ENCODE measurements around the gene GRPEL1. TPM values are rescaled to one million over a fixed set of nuclear protein-coding genes. Genes with fewer than 3 reads are reported as not detected.

The GRPEL1 gene
- total RNA-seq, 1 experiment from 2014 or later: 80.1 TPM

- CTCF ChIA-PET: no interaction called here
- H3K9me2 ChIP-seq (ENCODE audit: insufficient read depth): no peaks in the 10 kb centered on the region
- no peaks in the 10 kb centered on the region for H3K36me3 ChIP-seq (ENCODE audit: control insufficient read depth in 1 of 2, insufficient read depth in 2 of 2, low read length in 2 of 2)
- no peak overlapping the region for H3K4me3 ChIP-seq (replicated peaks in 1 of 2; ENCODE audit: low read depth in 1 of 2, low read length in 2 of 2)
- no peak overlapping the region for H3K4me2 ChIP-seq (ENCODE audit: low read length)
- RAD21 ChIA-PET (ENCODE audit: low non-redundant PET in 1 of 2, low total read pairs in 2 of 2, uncharacterized antibody in 2 of 2, unreplicated experiment in 2 of 2): no interaction called here
- POLR2A ChIA-PET: no interaction called here
- TF ChIP-seq EGR1 (IDR thresholded peaks at IDR 0.05; ENCODE audit: low read depth): no peak
- TF ChIP-seq FOSL1 (IDR thresholded peaks at IDR 0.05; ENCODE audit: low read depth): no peak
- TF ChIP-seq CEBPB (IDR thresholded peaks at IDR 0.05; ENCODE audit: low read depth): no peak
- no peak for TF ChIP-seq ZNF274 (IDR thresholded peaks at IDR 0.05; ENCODE audit: low read depth, low read length)
- TF ChIP-seq REST (IDR thresholded peaks at IDR 0.05; ENCODE audit: low read depth): no peak
- TF ChIP-seq ELF1 (IDR thresholded peaks at IDR 0.05; ENCODE audit: borderline replicate concordance, low read depth): no peak
- TF ChIP-seq SIN3A (IDR thresholded peaks at IDR 0.05; ENCODE audit: low read depth): no peak
- H3K27me3 ChIP-seq (ENCODE audit: insufficient read depth, low read length): no peaks in the 10 kb centered on the region
- no peak overlapping the region for H3K9ac ChIP-seq (ENCODE audit: low read length)
- BruUV-seq (replicated peaks): no TSS peak
- H2AFZ ChIP-seq (ENCODE audit: low read depth, low read length, poor library complexity, severe bottlenecking): no peak overlapping the region
- no peaks in the 10 kb centered on the region for H3K9me3 ChIP-seq (ENCODE audit: control insufficient read depth in 1 of 2, insufficient read depth in 1 of 2, low read depth in 1 of 2, low read length in 2 of 2)
- H3K4me1 ChIP-seq (ENCODE audit: control insufficient read depth in 1 of 2, insufficient read depth in 2 of 2, low read length in 2 of 2): peaks cover 0 to 19% of the 10 kb centered on the region in 2 experiments; a peak in 2 of 4 replicates
- H4K20me1 ChIP-seq (ENCODE audit: insufficient read depth): no peaks in the 10 kb centered on the region
- intact Hi-C loops (cut with micrococcal nuclease): no loop called here
- ATAC-seq (no peak), DNase-seq (ENCODE audit: low read depth, low spot score) (no peak)
- no peak overlapping the region for H3K27ac ChIP-seq (ENCODE audit: low read depth, low read length)
- H3K79me2 ChIP-seq (ENCODE audit: insufficient read depth, low read length): no peaks in the 10 kb centered on the region
These were observed 10.2 kb upstream of the GRPEL1 start for GRCh38 chr4:7078025-7078424.

GRCh38 chr4:7077371-7077770 lies 9.5 kb upstream of the GRPEL1 start:
- H4K20me1 ChIP-seq (ENCODE audit: insufficient read depth): no peaks in the 10 kb centered on the region
- H2AFZ ChIP-seq (ENCODE audit: low read depth, low read length, poor library complexity, severe bottlenecking): no peak overlapping the region
- H3K79me2 ChIP-seq (ENCODE audit: insufficient read depth, low read length): no peaks in the 10 kb centered on the region
- no peak overlapping the region for H3K4me2 ChIP-seq (ENCODE audit: low read length)
- intact Hi-C loops (cut with micrococcal nuclease): no loop called here
- ATAC-seq (no peak), DNase-seq (ENCODE audit: low read depth, low spot score) (no peak)
- no TSS peak for BruUV-seq (replicated peaks)
- CTCF ChIA-PET: interaction anchor here (0.8 kb wide), 1 partner anchor 9 kb away, joined by 4 read pairs; the partner anchor contains the start of gene GRPEL1
- H3K36me3 ChIP-seq (ENCODE audit: control insufficient read depth in 1 of 2, insufficient read depth in 2 of 2, low read length in 2 of 2): no peaks in the 10 kb centered on the region
- RAD21 ChIA-PET (ENCODE audit: low non-redundant PET in 1 of 2, low total read pairs in 2 of 2, uncharacterized antibody in 2 of 2, unreplicated experiment in 2 of 2): no interaction called here
- POLR2A ChIA-PET: no interaction called here
- H3K4me3 ChIP-seq (replicated peaks in 1 of 2; ENCODE audit: low read depth in 1 of 2, low read length in 2 of 2): no peak overlapping the region
- H3K27ac ChIP-seq (ENCODE audit: low read depth, low read length): no peak overlapping the region
- no peaks in the 10 kb centered on the region for H3K9me2 ChIP-seq (ENCODE audit: insufficient read depth)
- H3K9me3 ChIP-seq (ENCODE audit: control insufficient read depth in 1 of 2, insufficient read depth in 1 of 2, low read depth in 1 of 2, low read length in 2 of 2): no peaks in the 10 kb centered on the region
- no peaks in the 10 kb centered on the region for H3K27me3 ChIP-seq (ENCODE audit: insufficient read depth, low read length)
- peaks cover 0 to 19% of the 10 kb centered on the region in 2 experiments; a peak in 2 of 4 replicates for H3K4me1 ChIP-seq (ENCODE audit: control insufficient read depth in 1 of 2, insufficient read depth in 2 of 2, low read length in 2 of 2)
- H3K9ac ChIP-seq (ENCODE audit: low read length): no peak overlapping the region
- no peak for TF ChIP-seq JUND (IDR thresholded peaks at IDR 0.05)
- TF ChIP-seq SIN3A (IDR thresholded peaks at IDR 0.05; ENCODE audit: low read depth): no peak
- TF ChIP-seq TCF7L2 (IDR thresholded peaks at IDR 0.05; ENCODE audit: borderline replicate concordance, extremely low read depth, insufficient read depth, insufficient read length): no peak
- TF ChIP-seq YY1 (IDR thresholded peaks at IDR 0.05; ENCODE audit: extremely low read depth, insufficient replicate concordance, low read depth, low read length): no peak
- TF ChIP-seq ELF1 (IDR thresholded peaks at IDR 0.05; ENCODE audit: borderline replicate concordance, low read depth): no peak

Data from HCT116 (cell line).